Cortex of kidney (tissue), 1 donor: Measurements from ENCODE around the gene APLNR.
"Not testable (repeated sequence)": the region's sequence is repeated elsewhere in the genome, so short reads cannot be mapped to it uniquely, and the experiment has no call there.

Experiments used
- DNase-seq: peaks from one replicate; lab custom pipeline; 2025; lab: John Stamatoyannopoulos, UW

Gene APLNR

GRCh38 chr11:57237204-57237681, at the start of gene APLNR:
TSS of gene APLNR (minus strand) at chr11:57237250. CDS start at chr11:57237004, 246 bp downstream.
- no peak for DNase-seq

DNA sequence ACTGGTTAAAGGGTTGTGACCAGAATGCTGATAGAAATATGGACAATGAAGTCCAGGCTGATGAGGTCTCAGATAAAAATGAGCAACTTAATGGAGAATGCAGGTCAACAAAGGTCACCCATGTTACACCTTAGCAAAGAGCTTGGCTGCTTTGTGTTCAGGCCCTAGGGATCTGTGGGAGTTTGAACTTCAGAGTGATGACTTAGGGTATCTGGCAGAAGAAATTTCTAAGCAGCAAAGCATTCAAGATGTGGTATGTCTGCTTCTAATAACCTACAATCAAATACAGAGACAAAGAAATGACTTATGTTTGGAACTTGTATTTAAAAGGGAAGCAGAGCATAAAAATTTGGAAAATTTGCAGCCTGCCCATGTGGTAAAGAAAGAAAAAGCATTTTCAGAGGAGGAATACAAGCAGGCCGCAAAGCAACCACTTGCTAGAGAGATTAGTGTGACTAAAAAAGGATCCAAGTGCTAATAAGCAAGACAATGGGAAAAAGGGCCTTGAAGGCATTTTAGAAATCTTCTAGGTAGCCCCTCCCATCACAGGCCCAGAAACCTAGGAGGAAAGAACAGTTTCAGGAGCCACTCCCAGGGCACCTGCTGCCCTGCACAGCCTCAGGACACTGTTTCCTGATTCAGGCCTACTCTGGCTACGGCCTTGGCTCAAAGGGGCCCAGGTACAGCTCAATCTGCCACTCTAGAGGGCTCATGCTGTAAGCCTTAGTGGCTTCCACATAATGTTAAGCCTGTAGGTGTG, 46.4 kb upstream of the APLNR start:
- DNase-seq, result no peak

DNA sequence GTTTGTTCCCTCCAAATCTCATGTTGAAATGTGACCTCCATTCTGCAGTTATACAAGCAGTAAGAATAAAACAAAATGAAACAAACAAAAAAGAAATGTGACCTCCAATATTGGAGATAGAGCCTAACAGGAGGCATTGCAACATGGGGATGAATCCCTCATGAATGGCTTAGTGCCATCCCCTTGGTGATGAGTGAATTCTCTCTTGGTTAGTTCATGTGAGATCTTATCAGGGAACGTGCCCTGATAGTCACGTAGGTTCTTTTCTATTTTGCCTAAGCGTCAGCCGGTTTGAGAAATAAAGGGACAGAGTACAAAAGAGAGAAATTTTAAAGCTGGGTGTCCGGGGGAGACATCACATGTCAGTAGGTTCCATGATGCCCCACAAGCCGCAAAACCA, 44.5 kb upstream of the APLNR start:
- not testable (repeated sequence) for DNase-seq

GRCh38 chr11:57279116-57279515, 42.1 kb upstream of the APLNR start:
- no peak for DNase-seq

GRCh38 chr11:57278721-57279095, 41.7 kb upstream of the APLNR start:
- no peak for DNase-seq

- no peak for DNase-seq
Measured at GRCh38 chr11:57277845-57278720, 41.0 kb upstream of the APLNR start.

DNA sequence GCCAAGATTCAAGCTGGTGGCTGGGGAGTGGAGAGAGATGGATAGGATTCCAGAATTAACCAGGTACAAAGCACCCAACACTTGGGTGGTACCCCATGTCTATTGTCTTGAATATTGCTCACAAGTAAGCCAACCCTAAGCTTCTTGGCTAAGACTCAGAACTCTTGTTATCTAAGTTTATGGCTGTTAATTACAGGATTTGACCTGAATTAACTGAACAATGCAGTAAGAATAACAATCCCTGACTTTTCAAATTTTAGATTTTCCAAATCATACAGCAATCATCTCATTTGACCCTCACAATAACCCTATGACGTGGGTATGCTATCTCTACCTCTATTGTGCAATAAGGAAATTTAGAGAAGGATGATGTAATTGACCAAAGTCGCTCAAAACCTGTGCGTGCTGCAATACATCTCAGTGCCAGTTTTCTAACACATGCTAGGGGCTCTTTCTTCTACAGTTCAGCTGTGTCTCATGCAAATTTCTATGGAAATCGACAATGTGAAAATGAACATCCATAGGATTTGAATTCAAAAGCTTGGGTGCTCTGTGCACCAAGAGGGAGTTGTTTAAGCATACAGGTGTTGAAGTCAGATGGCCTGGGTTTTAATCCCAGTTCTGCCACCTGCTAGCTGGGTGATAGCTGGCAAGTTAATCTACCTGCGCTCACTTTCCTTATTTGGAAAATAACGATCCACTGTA, 40.1 kb upstream of the APLNR start:
- DNase-seq, result no peak

DNA sequence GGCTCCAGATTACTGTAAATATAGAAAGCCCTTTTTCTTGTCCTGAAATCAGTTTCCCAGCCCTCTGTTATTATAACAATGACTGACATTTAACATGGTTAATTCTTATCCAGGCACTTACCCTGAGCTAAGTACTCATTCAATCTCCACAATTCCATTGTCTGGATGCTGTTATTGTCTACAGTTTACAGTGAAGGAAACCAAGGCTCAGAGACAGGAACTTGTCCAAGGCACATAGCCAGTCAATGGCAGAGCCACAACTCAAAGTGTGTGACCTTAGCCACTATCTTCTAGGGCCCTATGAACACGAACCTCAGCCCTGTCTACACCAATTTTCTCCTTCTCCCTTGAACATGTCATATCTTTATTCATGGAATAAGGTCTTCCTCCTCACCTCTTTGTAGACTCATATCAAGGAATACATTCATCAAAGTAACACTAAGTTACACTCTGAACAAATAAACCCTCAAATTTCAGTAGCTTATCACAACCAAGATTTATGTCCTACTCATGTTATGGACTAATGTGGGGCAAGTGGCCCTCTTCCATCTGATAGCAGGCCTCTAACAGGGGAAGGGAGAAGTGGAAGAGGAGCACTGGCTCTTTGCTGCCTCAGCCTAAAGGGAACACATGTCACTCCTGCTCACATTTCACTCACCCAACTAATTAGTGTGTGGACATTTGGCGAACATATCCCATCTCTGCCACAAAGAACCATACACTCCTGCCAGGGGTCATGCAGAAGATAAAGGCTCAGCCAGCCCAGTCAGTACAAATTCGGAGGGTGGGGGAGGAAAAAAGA, 39.3 kb upstream of the APLNR start:
- no peak for DNase-seq

- no peak for DNase-seq
Measured at GRCh38 chr11:57275582-57275981, 38.5 kb upstream of the APLNR start.

- DNase-seq, result no peak
Measured at GRCh38 chr11:57274904-57275498, 38.0 kb upstream of the APLNR start.

DNA sequence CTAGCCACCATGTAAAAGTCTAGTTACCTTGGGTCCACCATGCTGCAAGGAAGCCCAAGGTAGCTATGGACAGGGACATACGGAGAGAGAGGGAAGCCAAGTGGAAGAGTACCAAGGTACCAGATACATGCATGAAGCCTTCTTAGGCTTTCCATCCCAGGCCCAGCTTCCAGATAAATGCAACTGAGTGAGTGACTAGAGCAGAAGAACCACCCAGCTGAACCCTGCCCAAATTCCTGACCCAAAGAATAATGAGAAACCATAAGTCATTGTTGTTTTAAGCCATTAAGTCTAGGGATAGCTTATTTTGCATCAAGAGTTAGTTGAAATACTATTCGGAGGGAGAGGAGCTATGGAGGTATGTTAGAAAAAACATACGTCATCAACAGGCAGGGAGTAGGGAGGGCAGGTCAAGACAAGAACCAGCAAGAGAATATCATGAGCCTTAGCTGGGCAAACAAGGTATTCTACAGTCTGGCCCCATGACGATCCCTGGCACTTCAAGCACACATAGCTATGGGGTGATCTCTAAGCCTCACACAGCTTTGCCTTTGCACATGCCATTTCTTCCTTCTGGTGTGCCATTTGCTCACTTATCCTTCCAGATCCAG, 36.5 kb upstream of the APLNR start:
- no peak for DNase-seq

DNA sequence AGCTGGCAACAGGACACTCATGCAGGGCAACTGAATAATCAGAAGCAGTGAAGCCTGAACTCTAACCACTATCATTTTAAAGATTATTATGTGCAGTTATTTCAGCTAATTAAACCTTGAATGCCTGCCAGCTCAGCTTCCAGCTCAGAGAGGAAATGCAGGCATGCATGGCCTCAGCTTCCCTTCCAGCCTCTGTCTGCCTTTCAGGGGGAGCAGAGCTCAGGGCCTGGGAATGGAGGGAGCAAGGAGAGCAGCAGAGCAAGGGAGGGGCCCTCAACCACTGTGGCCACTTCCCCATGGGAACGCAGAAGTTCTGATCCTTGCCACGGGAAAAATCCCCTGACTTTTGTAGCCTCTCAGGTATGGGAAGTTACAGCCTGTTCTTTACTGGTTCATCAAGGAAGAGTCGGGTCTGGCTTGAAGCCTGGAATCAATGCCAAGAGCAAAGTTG, 32.5 kb upstream of the APLNR start:
- no peak for DNase-seq

- no peak for DNase-seq
Measured at GRCh38 chr11:57266157-57266556, 29.1 kb upstream of the APLNR start.

DNA sequence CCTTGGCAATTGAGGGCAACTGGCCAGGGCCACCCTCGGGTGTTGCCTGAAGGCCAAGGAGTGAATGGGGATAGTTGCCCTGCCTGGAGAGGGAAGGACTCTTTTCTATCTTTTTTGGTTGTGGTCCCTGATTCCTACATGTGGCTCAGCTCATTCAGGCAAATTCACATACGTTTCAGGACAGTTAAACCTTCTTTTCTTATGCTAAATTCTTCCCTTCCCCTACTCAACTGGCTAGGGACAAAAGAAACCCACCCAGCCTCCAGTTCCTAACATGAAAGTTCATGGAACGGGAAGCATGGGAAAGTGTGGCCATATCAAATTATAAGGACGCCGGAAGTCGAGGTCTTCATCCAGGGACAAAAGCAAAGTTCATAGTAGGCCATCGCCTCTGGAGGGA, 26.3 kb upstream of the APLNR start:
- DNase-seq, result no peak

DNA sequence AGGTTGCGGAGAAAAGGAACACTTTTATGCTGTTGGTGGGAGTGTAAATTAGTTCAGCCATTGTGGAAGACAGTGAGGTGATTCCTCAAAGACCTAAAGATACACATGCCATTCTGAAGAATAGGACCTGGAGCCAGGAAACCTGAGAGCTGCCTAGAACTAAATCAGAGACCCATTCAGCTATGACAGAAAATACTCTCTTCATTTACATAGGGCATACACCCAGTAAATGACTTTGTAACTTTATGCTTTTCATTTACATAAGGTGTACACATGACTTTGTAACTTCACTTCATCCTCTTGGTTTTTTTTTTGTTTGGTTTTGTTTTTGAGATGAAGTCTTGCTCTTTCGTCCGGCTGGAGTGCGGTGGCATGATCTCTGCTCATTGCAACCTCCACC, 25.1 kb upstream of the APLNR start:
- DNase-seq, result no peak

GRCh38 chr11:57260937-57261783, 24.1 kb upstream of the APLNR start:
- DNase-seq, result no peak

DNA sequence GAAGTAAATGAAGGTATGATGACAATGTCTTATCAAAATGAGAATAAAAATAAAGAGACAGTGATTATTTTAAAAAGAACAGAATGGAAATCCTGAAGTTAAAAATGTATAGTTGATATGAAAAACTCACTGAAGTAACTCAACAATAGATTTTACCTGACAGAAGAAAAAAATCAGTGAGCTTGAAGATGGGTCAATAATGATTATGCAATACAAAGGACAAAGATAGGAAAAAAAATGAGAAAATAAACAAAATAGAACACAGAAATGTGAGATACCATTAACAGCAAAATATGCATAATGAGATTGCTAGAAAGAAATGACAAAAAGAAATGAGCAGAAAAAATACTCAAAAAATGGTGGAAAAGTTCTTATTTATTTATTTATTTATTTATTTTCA, 19.1 kb upstream of the APLNR start:
- DNase-seq, result no peak

- no peak for DNase-seq
Measured at GRCh38 chr11:57255618-57256017, 18.6 kb upstream of the APLNR start.

- no peak for DNase-seq
Measured at GRCh38 chr11:57254631-57255030, 17.6 kb upstream of the APLNR start.
